ENCODE results near the gene GASK1A. TPM values are rescaled to one million over a fixed set of nuclear protein-coding genes. Genes with fewer than 3 reads are reported as not detected.

The GASK1A gene
- total and polyA plus RNA-seq, 2 donors (not counting 3 experiments of a cell fraction or from before 2014, with no cell fraction given): 0.04 TPM; not detected in 1

DNA sequence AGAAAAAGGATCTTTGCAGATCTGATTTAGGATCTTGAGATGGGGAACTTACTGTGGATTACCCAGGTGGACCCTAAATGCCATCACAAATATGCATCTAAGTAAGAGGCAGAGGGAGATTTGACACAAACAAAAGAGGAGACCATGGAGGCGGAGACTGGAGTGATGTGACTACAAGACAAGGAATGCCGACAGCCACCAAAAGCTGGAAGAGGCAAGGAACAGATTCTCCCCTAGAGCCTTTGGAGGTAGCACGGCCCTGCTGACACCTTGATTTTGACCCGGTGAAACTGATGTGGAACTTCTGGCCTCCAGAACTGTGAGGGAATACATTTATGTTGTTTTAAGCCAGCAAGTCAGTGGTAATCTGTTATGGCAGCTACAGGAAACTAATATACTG is 44.0 kb downstream of the GASK1A start:
- no peak overlapping the region for H3K9ac ChIP-seq (replicated peaks; ENCODE audit: extremely low read depth, insufficient read depth, low read length)
- intact Hi-C loops (cut with micrococcal nuclease): no loop called here
- dilution Hi-C loops (cut with MboI; ENCODE audit: extremely low pct_ligation_motif_present, low sequenced_read_pairs): no loop called here
- no peaks in the 10 kb centered on the region for H3K36me3 ChIP-seq (ENCODE audit: control insufficient read depth in 2 of 2, extremely low read depth in 1 of 2, insufficient read depth in 2 of 2, low read length in 2 of 2)
- H3K9me3 ChIP-seq (replicated peaks; ENCODE audit: control insufficient read depth, insufficient read depth, low read length): no peaks in the 10 kb centered on the region
- BruUV-seq (replicated peaks): no TSS peak
- H3K4me1 ChIP-seq (ENCODE audit: control insufficient read depth, extremely low read depth, insufficient read depth, low read length): no peaks in the 10 kb centered on the region
- H3K79me2 ChIP-seq (ENCODE audit: control insufficient read depth, insufficient read depth, low read length): no peaks in the 10 kb centered on the region
- no peak overlapping the region for H3K27ac ChIP-seq (ENCODE audit: insufficient read depth, low read depth, low read length)
- TF ChIP-seq GATA2 (IDR thresholded peaks at IDR 0.05; ENCODE audit: insufficient read depth, insufficient read length, low read depth, low read length) (no peak), POLR2A (IDR thresholded peaks at IDR 0.05; ENCODE audit: low read depth, low read length) (no peak), FOS (IDR thresholded peaks at IDR 0.05; ENCODE audit: borderline replicate concordance, insufficient read depth, low read length) (no peak), JUN (IDR thresholded peaks at IDR 0.05; ENCODE audit: borderline replicate concordance, insufficient read depth, insufficient read length, low read depth) (no peak), MYC (IDR thresholded peaks at IDR 0.05; ENCODE audit: low read depth, low read length) (no peak)
- TF ChIP-seq, protein P1, sequence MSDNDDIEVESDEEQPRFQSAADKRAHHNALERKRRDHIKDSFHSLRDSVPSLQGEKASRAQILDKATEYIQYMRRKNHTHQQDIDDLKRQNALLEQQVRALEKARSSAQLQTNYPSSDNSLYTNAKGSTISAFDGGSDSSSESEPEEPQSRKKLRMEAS (IDR thresholded peaks at IDR 0.05; ENCODE audit: insufficient read depth, insufficient read length): no peak
- ChIA-PET POLR2A (no interaction called here), CTCF (interaction anchor here (1.8 kb wide), 1 partner anchor 12 kb away, joined by 5 read pairs; no protein-coding TSS in a partner anchor)
- DNase-seq (ENCODE audit: low read depth, low spot score): no peak
- no peaks in the 10 kb centered on the region for H4K20me1 ChIP-seq (replicated peaks; ENCODE audit: control insufficient read depth, extremely low read depth, insufficient read depth, low read length)
- H3K27me3 ChIP-seq (ENCODE audit: control insufficient read depth in 2 of 2, insufficient read depth in 2 of 2, low read length in 2 of 2): peaks cover 0 to 4% of the 10 kb centered on the region in 2 experiments
- no peaks in the 10 kb centered on the region for H3K9me1 ChIP-seq (replicated peaks; ENCODE audit: control insufficient read depth, extremely low read depth, insufficient read depth, low read length)
- H2AFZ ChIP-seq (ENCODE audit: low read depth, low read length): no peak overlapping the region
- no peak for FAIRE-seq
- no peak overlapping the region for H3K4me2 ChIP-seq (ENCODE audit: insufficient read depth, low read length)
- H3K4me3 ChIP-seq (replicated peaks in 1 of 3; ENCODE audit: insufficient read depth in 1 of 3, low read depth in 1 of 3, low read length in 3 of 3): no peak overlapping the region

DNA sequence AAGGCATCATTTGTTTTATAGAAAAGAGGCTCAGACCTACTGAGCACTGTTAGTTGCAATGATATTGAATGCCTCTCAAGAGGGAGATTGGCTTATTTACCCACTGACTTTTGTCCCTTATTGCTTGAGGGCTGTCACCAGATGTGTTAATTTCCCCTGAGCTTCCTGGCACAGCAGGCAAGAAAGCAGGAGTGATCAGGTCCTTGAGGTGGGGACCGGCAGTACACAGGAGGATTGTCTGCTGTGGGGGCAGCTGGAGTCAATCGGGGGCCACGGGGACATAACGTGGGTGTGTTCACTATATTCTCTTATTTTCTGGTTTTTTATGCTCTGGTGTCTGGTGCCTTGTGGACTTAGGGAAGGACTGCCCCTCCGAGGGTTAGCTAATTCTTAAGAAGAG is 44.6 kb downstream of the GASK1A start:
- intact Hi-C loops (cut with micrococcal nuclease): no loop called here
- Histone ChIP-seq H3K79me2 (ENCODE audit: control insufficient read depth, insufficient read depth, low read length) (no peaks in the 10 kb centered on the region), H3K4me1 (ENCODE audit: control insufficient read depth, extremely low read depth, insufficient read depth, low read length) (no peaks in the 10 kb centered on the region), H3K9me3 (replicated peaks; ENCODE audit: control insufficient read depth, insufficient read depth, low read length) (no peaks in the 10 kb centered on the region), H3K27ac (ENCODE audit: insufficient read depth, low read depth, low read length) (no peak overlapping the region), H4K20me1 (replicated peaks; ENCODE audit: control insufficient read depth, extremely low read depth, insufficient read depth, low read length) (no peaks in the 10 kb centered on the region), H2AFZ (ENCODE audit: low read depth, low read length) (no peak overlapping the region), H3K9me1 (replicated peaks; ENCODE audit: control insufficient read depth, extremely low read depth, insufficient read depth, low read length) (no peaks in the 10 kb centered on the region), H3K9ac (replicated peaks; ENCODE audit: extremely low read depth, insufficient read depth, low read length) (no peak overlapping the region), H3K4me3 (replicated peaks in 1 of 3; ENCODE audit: insufficient read depth in 1 of 3, low read depth in 1 of 3, low read length in 3 of 3) (no peak overlapping the region), H3K4me2 (ENCODE audit: insufficient read depth, low read length) (no peak overlapping the region), H3K36me3 (ENCODE audit: control insufficient read depth in 2 of 2, extremely low read depth in 1 of 2, insufficient read depth in 2 of 2, low read length in 2 of 2) (no peaks in the 10 kb centered on the region), H3K27me3 (ENCODE audit: control insufficient read depth in 2 of 2, insufficient read depth in 2 of 2, low read length in 2 of 2) (peaks cover 0 to 4% of the 10 kb centered on the region in 2 experiments)
- TF ChIP-seq POLR2AphosphoS5 (IDR thresholded peaks at IDR 0.05; ENCODE audit: insufficient read depth, low read depth, low read length) (no peak), MYC (IDR thresholded peaks at IDR 0.05; ENCODE audit: low read depth, low read length) (no peak), GATA2 (IDR thresholded peaks at IDR 0.05; ENCODE audit: insufficient read depth, insufficient read length, low read depth, low read length) (no peak), POLR2A (IDR thresholded peaks at IDR 0.05; ENCODE audit: low read depth, low read length) (no peak), EZH2 (IDR thresholded peaks at IDR 0.05; ENCODE audit: borderline replicate concordance, low read depth, low read length, severe bottlenecking) (no peak), FOS (IDR thresholded peaks at IDR 0.05; ENCODE audit: borderline replicate concordance, insufficient read depth, low read length) (no peak), JUN (IDR thresholded peaks at IDR 0.05; ENCODE audit: borderline replicate concordance, insufficient read depth, insufficient read length, low read depth) (no peak)
- TF ChIP-seq, protein P2, sequence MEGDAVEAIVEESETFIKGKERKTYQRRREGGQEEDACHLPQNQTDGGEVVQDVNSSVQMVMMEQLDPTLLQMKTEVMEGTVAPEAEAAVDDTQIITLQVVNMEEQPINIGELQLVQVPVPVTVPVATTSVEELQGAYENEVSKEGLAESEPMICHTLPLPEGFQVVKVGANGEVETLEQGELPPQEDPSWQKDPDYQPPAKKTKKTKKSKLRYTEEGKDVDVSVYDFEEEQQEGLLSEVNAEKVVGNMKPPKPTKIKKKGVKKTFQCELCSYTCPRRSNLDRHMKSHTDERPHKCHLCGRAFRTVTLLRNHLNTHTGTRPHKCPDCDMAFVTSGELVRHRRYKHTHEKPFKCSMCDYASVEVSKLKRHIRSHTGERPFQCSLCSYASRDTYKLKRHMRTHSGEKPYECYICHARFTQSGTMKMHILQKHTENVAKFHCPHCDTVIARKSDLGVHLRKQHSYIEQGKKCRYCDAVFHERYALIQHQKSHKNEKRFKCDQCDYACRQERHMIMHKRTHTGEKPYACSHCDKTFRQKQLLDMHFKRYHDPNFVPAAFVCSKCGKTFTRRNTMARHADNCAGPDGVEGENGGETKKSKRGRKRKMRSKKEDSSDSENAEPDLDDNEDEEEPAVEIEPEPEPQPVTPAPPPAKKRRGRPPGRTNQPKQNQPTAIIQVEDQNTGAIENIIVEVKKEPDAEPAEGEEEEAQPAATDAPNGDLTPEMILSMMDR (IDR thresholded peaks at IDR 0.05; ENCODE audit: extremely low read depth in 1 of 2, insufficient read depth in 1 of 2, low read depth in 1 of 2, low read length in 2 of 2): no peak
- TF ChIP-seq, protein P1 (IDR thresholded peaks at IDR 0.05; ENCODE audit: insufficient read depth, insufficient read length): no peak
- DNase-seq (ENCODE audit: low read depth, low spot score) (no peak), FAIRE-seq (no peak)
- ChIA-PET CTCF (interaction anchor here (1.8 kb wide), 1 partner anchor 11 kb away, joined by 5 read pairs; no protein-coding TSS in a partner anchor), POLR2A (no interaction called here)
- no TSS peak for BruUV-seq (replicated peaks)
- dilution Hi-C loops (cut with MboI; ENCODE audit: extremely low pct_ligation_motif_present, low sequenced_read_pairs): no loop called here

Data from endothelial cell of umbilical vein (primary cell).